ENCODE data around the gene SYT12. TPM values are rescaled to one million over a fixed set of nuclear protein-coding genes. Genes with fewer than 3 reads are reported as not detected.

SYT12 gene
- total and polyA plus RNA-seq, 2 of the 8 experiments (the other 6 are each of a cell fraction or from before 2014, with no cell fraction given) = 1.4 to 3.3 TPM

DNA sequence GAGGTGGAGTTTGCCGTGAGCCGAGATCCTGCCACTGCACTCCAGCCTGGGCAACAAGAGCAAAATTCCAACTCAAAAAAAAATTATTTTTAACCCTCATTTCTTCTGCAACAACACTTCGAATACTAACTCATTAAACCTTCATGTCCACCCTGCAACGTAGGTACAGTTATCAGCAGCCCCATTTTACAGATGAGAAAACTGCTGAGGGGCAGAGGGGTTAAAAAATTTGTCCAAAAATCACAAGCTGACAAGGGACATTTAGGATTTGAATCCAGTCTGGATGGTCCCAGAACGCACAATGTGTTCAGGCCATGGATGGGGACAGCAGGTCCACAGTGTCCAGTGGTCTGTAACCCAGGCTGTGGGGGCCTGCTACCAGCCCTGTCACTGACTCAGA is 62.7 kb downstream of the SYT12 start:
- Histone ChIP-seq H3K23me2 (ENCODE audit: low read depth, low read length) (no peaks in the 10 kb centered on the region), H3K23ac (ENCODE audit: insufficient read length) (no peak overlapping the region), H2BK15ac (ENCODE audit: low read length) (no peak overlapping the region), H2BK20ac (ENCODE audit: low read length) (no peak overlapping the region), H4K20me1 (replicated peaks in 1 of 2; ENCODE audit: control insufficient read depth in 1 of 2, insufficient read depth in 2 of 2, low read length in 2 of 2) (no peaks in the 10 kb centered on the region), H3K56ac (replicated peaks; ENCODE audit: insufficient read length, low read depth, low read length) (no peak overlapping the region), H3K9me3 (ENCODE audit: insufficient read depth in 2 of 2, low read depth in 1 of 2, low read length in 1 of 2) (no peaks in the 10 kb centered on the region), H3K4ac (replicated peaks; ENCODE audit: insufficient read length, low read depth, low read length) (no peak overlapping the region), H2AK5ac (ENCODE audit: low read depth, low read length) (no peak overlapping the region), H3K27me3 (replicated peaks in 1 of 4; ENCODE audit: control insufficient read depth in 3 of 4, extremely low read depth in 1 of 4, insufficient read depth in 3 of 4, low read length in 3 of 4) (no peaks in the 10 kb centered on the region), H3K14ac (ENCODE audit: insufficient read length) (no peak overlapping the region), H3K18ac (ENCODE audit: extremely low read depth, low read length) (no peak overlapping the region), H4K5ac (ENCODE audit: insufficient read length, low read depth, low read length) (no peak overlapping the region), H2BK120ac (replicated peaks; ENCODE audit: low read depth, low read length) (no peak overlapping the region), H2BK12ac (ENCODE audit: low read depth, low read length) (no peak overlapping the region), H3K9ac (replicated peaks in 1 of 4; ENCODE audit: extremely low read depth in 1 of 4, low read depth in 3 of 4, low read length in 3 of 4) (no peak overlapping the region), H2BK5ac (ENCODE audit: low read depth, low read length) (no peak overlapping the region), H3K79me1 (ENCODE audit: low read depth, low read length) (no peaks in the 10 kb centered on the region), H3K4me2 (ENCODE audit: insufficient read depth in 1 of 2, low read depth in 2 of 2, low read length in 2 of 2) (no peak overlapping the region), H4K91ac (replicated peaks; ENCODE audit: insufficient read length, low read length) (no peak overlapping the region), H2AFZ (ENCODE audit: low read length) (no peak overlapping the region), H3K79me2 (ENCODE audit: control insufficient read depth in 1 of 2, insufficient read depth in 2 of 2, low read length in 2 of 2) (no peaks in the 10 kb centered on the region), H3K36me3 (ENCODE audit: control insufficient read depth in 2 of 4, insufficient read depth in 4 of 4, low read length in 3 of 4) (no peaks in the 10 kb centered on the region), H3K4me1 (replicated peaks in 1 of 4; ENCODE audit: control insufficient read depth in 3 of 4, insufficient read depth in 4 of 4, low read length in 3 of 4) (peaks cover 0 to 3% (median 1%) of the 10 kb centered on the region in 4 experiments; a peak in 1 of 7 replicates), H3K4me3 (ENCODE audit: extremely low read depth in 1 of 4, insufficient read depth in 2 of 4, low read depth in 3 of 4, low read length in 4 of 4) (no peak overlapping the region), H4K8ac (ENCODE audit: extremely low read depth, insufficient read depth, low read length) (no peak overlapping the region), H3K27ac (ENCODE audit: low read depth, low read length) (no peak overlapping the region)
- no peak for DNase-seq (ENCODE audit: low read depth in 1 of 2, low spot score in 2 of 2)
- FAIRE-seq = no peak
- CTCF ChIA-PET (ENCODE audit: partially characterized antibody) = interaction anchor here (0.8 to 1.8 kb wide), 3 partner anchors 9 to 169 kb away, joined by 3 to 5 read pairs (median 5); no protein-coding TSS in a partner anchor
- POLR2A ChIA-PET (ENCODE audit: partially characterized antibody) = interaction anchor here (1.1 to 1.6 kb wide), 2 partner anchors 19 to 31 kb away, joined by 4 to 7 read pairs; no protein-coding TSS in a partner anchor
- 95 to 100% methylated on average over 1 to 5 of the region's 5 CpGs for WGBS, 2 experiments (ENCODE audit: extremely low coverage in 1 of 2, insufficient coverage in 1 of 2, insufficient read length in 1 of 2, insufficient replicate concordance in 2 of 2, low coverage in 1 of 2, low lambda C conversion rate in 2 of 2, missing lambda C conversion rate in 1 of 2)
- no peak for TF ChIP-seq KDM4A (IDR thresholded peaks at IDR 0.05; ENCODE audit: low read depth, low read length, severe bottlenecking)
- no peak for TF ChIP-seq KDM1A (IDR thresholded peaks at IDR 0.05; ENCODE audit: borderline replicate concordance, low read length)
- TF ChIP-seq CTBP2 (IDR thresholded peaks at IDR 0.05; ENCODE audit: borderline replicate concordance, insufficient read depth, insufficient read length, low read length) = no peak
- no peak for TF ChIP-seq SIRT6 (IDR thresholded peaks at IDR 0.05; ENCODE audit: low read length)
- no peak for TF ChIP-seq YY1 (IDR thresholded peaks at IDR 0.05; ENCODE audit: low read depth, low read length)
- no peak for TF ChIP-seq NRF1 (IDR thresholded peaks at IDR 0.05; ENCODE audit: low read depth, low read length)
- no peak for TF ChIP-seq SIX5 (IDR thresholded peaks at IDR 0.05; ENCODE audit: low read depth, low read length)
- no peak for TF ChIP-seq BRCA1 (IDR thresholded peaks at IDR 0.05; ENCODE audit: low read depth, low read length)
- TF ChIP-seq, protein P1, sequence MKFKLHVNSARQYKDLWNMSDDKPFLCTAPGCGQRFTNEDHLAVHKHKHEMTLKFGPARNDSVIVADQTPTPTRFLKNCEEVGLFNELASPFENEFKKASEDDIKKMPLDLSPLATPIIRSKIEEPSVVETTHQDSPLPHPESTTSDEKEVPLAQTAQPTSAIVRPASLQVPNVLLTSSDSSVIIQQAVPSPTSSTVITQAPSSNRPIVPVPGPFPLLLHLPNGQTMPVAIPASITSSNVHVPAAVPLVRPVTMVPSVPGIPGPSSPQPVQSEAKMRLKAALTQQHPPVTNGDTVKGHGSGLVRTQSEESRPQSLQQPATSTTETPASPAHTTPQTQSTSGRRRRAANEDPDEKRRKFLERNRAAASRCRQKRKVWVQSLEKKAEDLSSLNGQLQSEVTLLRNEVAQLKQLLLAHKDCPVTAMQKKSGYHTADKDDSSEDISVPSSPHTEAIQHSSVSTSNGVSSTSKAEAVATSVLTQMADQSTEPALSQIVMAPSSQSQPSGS (IDR thresholded peaks at IDR 0.05; ENCODE audit: low read length) = no peak
- no peak for TF ChIP-seq RBBP5 (IDR thresholded peaks at IDR 0.05; ENCODE audit: borderline replicate concordance, low read depth, low read length)
- TF ChIP-seq, protein P2, sequence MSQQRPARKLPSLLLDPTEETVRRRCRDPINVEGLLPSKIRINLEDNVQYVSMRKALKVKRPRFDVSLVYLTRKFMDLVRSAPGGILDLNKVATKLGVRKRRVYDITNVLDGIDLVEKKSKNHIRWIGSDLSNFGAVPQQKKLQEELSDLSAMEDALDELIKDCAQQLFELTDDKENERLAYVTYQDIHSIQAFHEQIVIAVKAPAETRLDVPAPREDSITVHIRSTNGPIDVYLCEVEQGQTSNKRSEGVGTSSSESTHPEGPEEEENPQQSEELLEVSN (IDR thresholded peaks at IDR 0.05) = no peak
- TF ChIP-seq CHD1 (IDR thresholded peaks at IDR 0.05; ENCODE audit: low read depth, low read length) = no peak
